CD14-positive monocyte (primary cell): Measurements from ENCODE around the gene JHY. TPM values are rescaled to one million over a fixed set of nuclear protein-coding genes. Genes with fewer than 3 reads are reported as not detected.
A peak's percentile ranks its signal among the peaks of the same experiment; 100 is the strongest.

ENCODE experiments used
- DNase-seq, 3 donors: peaks; one replicate each; pipeline ENCODE4 v3.0.0-alpha.2; 2011 to 2022
- H2AFZ ChIP-seq: 2 replicates; pipeline ENCODE4 v1.6.0; 2012; ENCODE audit warnings: mild to moderate bottlenecking, low read depth, low read length, inconsistent platforms; ENCODE audit not compliant: insufficient read depth, poor library complexity, severe bottlenecking
- H3K27ac ChIP-seq, 2 donors: 1 replicate in 1 of 2; 2 replicates in 1 of 2; pipeline ENCODE4 v1.5.1; 2012 to 2013; ENCODE audit warnings: low read length in 2 of 2, control low read depth in 1 of 2, inconsistent platforms in 1 of 2, low read depth in 1 of 2, mild to moderate bottlenecking in 1 of 2
- H3K27me3 ChIP-seq, 2 donors: one replicate each; pipeline versions ENCODE4 v1.6.0 to v1.6.1; 2011 to 2013; ENCODE audit warnings: low read length in 2 of 2; ENCODE audit not compliant: control insufficient read depth in 2 of 2, insufficient read depth in 2 of 2
- H3K36me3 ChIP-seq, 2 donors: replicated peaks in 1 of 2; 1 replicate in 1 of 2; 2 replicates in 1 of 2; pipeline versions ENCODE4 v1.5.1 to v1.6.1; 2012 to 2013; ENCODE audit warnings: low read length in 2 of 2, control low read depth in 1 of 2, inconsistent platforms in 1 of 2, mild to moderate bottlenecking in 1 of 2; ENCODE audit not compliant: insufficient read depth in 2 of 2, control insufficient read depth in 1 of 2
- H3K4me1 ChIP-seq, 2 donors: 1 replicate in 1 of 2; 2 replicates in 1 of 2; pipeline versions ENCODE4 v1.5.1 to v1.6.1; 2012 to 2013; ENCODE audit warnings: low read length in 2 of 2, control low read depth in 1 of 2, inconsistent platforms in 1 of 2, mild to moderate bottlenecking in 1 of 2, moderate library complexity in 1 of 2; ENCODE audit not compliant: insufficient read depth in 2 of 2, control insufficient read depth in 1 of 2
- H3K4me2 ChIP-seq: replicated peaks from 2 replicates; pipeline ENCODE3; 2012; ENCODE audit warnings: low read length, moderate library complexity, mild to moderate bottlenecking; ENCODE audit not compliant: poor library complexity, severe bottlenecking; ENCODE audit errors: extremely low read depth
- H3K4me3 ChIP-seq, 3 experiments: fragments of 200-600 bp in 1 of 3; sonication (generic) in 1 of 3; replicated peaks in 1 of 3; 1 replicate in 2 of 3; 2 replicates in 1 of 3; pipeline ENCODE4 v1.5.1; 2011 to 2013; ENCODE audit warnings: low read length in 3 of 3, mild to moderate bottlenecking in 3 of 3, control low read depth in 2 of 3, low read depth in 2 of 3, inconsistent platforms in 1 of 3, moderate library complexity in 1 of 3
- H3K79me2 ChIP-seq: 2 replicates; pipeline ENCODE4 v1.6.0; 2012; ENCODE audit warnings: mild to moderate bottlenecking, control low read depth, inconsistent platforms, low read length, moderate library complexity; ENCODE audit not compliant: insufficient read depth
- H3K9ac ChIP-seq: 2 replicates; pipeline ENCODE4 v1.6.0; 2017; ENCODE audit warnings: low read length, mild to moderate bottlenecking; ENCODE audit not compliant: insufficient read depth, poor library complexity, severe bottlenecking
- H3K9me3 ChIP-seq, 2 donors: replicated peaks in 1 of 2; 1 replicate in 1 of 2; 2 replicates in 1 of 2; pipeline versions ENCODE4 v1.5.1 to v1.6.1; 2012 to 2013; ENCODE audit warnings: low read length in 2 of 2, control low read depth in 1 of 2; ENCODE audit not compliant: control insufficient read depth in 1 of 2, insufficient read depth in 1 of 2
- H4K20me1 ChIP-seq: 2 replicates; pipeline ENCODE4 v1.6.0; 2012; ENCODE audit warnings: mild to moderate bottlenecking, low read length, control low read depth, moderate library complexity; ENCODE audit not compliant: insufficient read depth
- H3K27ac Mint-ChIP-seq, 7 donors: one replicate each; pipeline ENCODE4 v1.8.0; 2020; ENCODE audit warnings: mild to moderate bottlenecking in 7 of 7, mixed read lengths in 7 of 7, moderate library complexity in 6 of 7, inconsistent platforms in 2 of 7
- H3K27me3 Mint-ChIP-seq, 3 donors: one replicate each; pipeline ENCODE4 v1.8.0; 2021 to 2022; ENCODE audit warnings: low read depth in 3 of 3, mild to moderate bottlenecking in 3 of 3, mixed read lengths in 3 of 3, moderate library complexity in 3 of 3, inconsistent platforms in 1 of 3
- H3K36me3 Mint-ChIP-seq, 2 donors: one replicate each; pipeline ENCODE4 v1.8.0; 2020; ENCODE audit warnings: mixed read lengths in 2 of 2, inconsistent platforms in 1 of 2, mild to moderate bottlenecking in 1 of 2
- H3K4me1 Mint-ChIP-seq: one replicate; pipeline ENCODE4 v1.8.0; 2020; ENCODE audit warnings: mild to moderate bottlenecking, mixed read lengths
- H3K4me3 Mint-ChIP-seq, 2 donors: one replicate each; pipeline ENCODE4 v1.8.0; 2020; ENCODE audit warnings: mild to moderate bottlenecking in 2 of 2, mixed read lengths in 2 of 2, moderate library complexity in 1 of 2
- H3K9me3 Mint-ChIP-seq, 7 donors: one replicate each; pipeline ENCODE4 v1.8.0; 2020 to 2022; ENCODE audit warnings: mixed read lengths in 7 of 7, mild to moderate bottlenecking in 6 of 7, moderate library complexity in 6 of 7, inconsistent platforms in 2 of 7
- CTCF ChIP-seq: fragments of 200-600 bp; IDR thresholded peaks from one replicate; pipeline ENCODE4 v1.8.0; 2022; ENCODE audit warnings: antibody characterized with exemption, mild to moderate bottlenecking
- WGBS: methylation state at CpG from one replicate; pipeline ENCODE4 v1.1.5; 2013; ENCODE audit warnings: missing lambda C conversion rate; ENCODE audit not compliant: insufficient coverage; 5-methylcytosine and 5-hydroxymethylcytosine counted together
- intact Hi-C, 2 donors: fragments of 100-400 bp; cut with micrococcal nuclease; formaldehyde crosslinking; loops; one replicate each; pipeline versions ENCODE4 v1.15.0 to v1.15.1; 2023
- polyA plus RNA-seq, 3 donors: library from polyadenylated mRNA; depleted of rRNA in 1 of 3; unstranded in 2 of 3; stranded (reverse) in 1 of 3; fragments of 300-500 nt in 2 of 3; fragments of >200 nt in 1 of 3; fragmentation: Illumina TruSeq in 2 of 3; gene quantifications; 1 replicate in 2 of 3; 2 replicates in 1 of 3; pipeline ENCODE4 v1.2.3, GENCODE V29; 2012 to 2021
- small RNA-seq: library from RNA; depleted of rRNA; stranded (forward); fragments of <200 nt; gene quantifications from one replicate; pipeline ENCODE3, GENCODE V24; 2012; ENCODE audit warnings: low read depth; ENCODE audit not compliant: insufficient read length

JHY gene
- polyA plus RNA-seq, 3 donors: 0.68 to 0.91 (median 0.89) TPM

DNA sequence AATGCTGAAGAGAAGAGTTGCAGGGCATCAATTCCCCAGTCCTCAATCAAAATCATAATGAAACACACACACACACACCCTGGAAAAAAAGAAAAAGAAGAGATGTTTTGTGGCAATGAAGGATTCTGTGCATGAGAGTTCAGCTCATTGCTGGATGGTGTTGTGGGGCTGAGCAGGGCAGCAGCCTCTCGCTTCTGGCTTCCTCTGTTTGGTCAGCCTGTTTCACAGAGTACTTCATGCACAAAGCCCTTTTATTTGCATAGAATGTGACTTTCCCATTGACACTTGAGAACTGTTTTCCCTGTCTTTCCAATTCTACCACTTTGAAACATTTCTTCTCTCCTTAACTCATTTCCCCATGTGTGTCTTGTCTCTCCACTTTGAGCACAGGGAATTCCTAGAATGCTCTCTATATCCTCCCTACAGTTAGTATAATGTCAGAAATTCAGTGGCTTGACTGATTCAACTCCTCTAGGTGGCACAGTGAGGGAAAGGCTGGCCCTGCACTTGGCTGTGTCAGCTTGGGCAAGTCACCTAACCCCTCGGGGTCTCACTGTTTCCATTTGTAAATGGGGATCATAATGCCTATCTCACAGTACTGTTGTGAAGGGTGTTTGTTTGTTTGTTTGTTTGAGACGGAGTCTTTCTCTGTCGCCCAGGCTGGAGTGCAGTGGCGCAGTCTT, 124.4 kb downstream of the JHY start:
- no peak for DNase-seq
- Mint-ChIP-seq H3K4me3 (no peak overlapping the region), H3K9me3 (peaks cover 0 to 2% (median 0%) of the 10 kb centered on the region in 7 donors), H3K27me3 (peaks cover 2 to 12% (median 6%) of the 10 kb centered on the region in 3 donors), H3K4me1 (no peaks in the 10 kb centered on the region), H3K27ac (peak overlapping the region in 1 of 7 donors; percentile 41), H3K36me3 (no peaks in the 10 kb centered on the region)
- Histone ChIP-seq H3K27ac (no peak overlapping the region), H3K9ac (no peak overlapping the region), H3K36me3 (no peaks in the 10 kb centered on the region), H3K4me2 (no peak overlapping the region), H3K9me3 (no peaks in the 10 kb centered on the region), H2AFZ (no peak overlapping the region), H4K20me1 (no peaks in the 10 kb centered on the region), H3K4me3 (no peak overlapping the region), H3K4me1 (no peaks in the 10 kb centered on the region), H3K27me3 (no peaks in the 10 kb centered on the region), H3K79me2 (no peaks in the 10 kb centered on the region)
- no peak for TF ChIP-seq CTCF
- WGBS: 67% methylated on average over 1 of the region's 5 CpGs
- intact Hi-C loops: no loop called here

Small RNA genes within 50 kb of the gene (small RNA-seq; reads per million reads assigned to genes)
- not detected for gene RNU4-23P

Other genes starting within 250 kb of the JHY start
- 10 to 100 TPM in 1 of 3 donors, 1 to 10 TPM in 2; 3.3 to 13.5 (median 7.1) TPM for gene UBASH3B, start 227.0 kb upstream of the JHY start, polyA plus RNA-seq
- 1 to 10 TPM; 5.2 to 5.7 (median 5.5) TPM for gene CRTAM, start 44.3 kb upstream of the JHY start, polyA plus RNA-seq
- gene BSX, start 99.1 kb downstream of the JHY start, polyA plus RNA-seq: not detected
- 100 to 1,000 TPM; 399 to 531 (median 511) TPM for gene HSPA8, start 179.4 kb downstream of the JHY start, polyA plus RNA-seq